CD4-positive, alpha-beta T cell treated with Interleukin-10 for 1 hour (primary cell): ENCODE results near the gene DOCK3.
"Not testable (repeated sequence)": the region's sequence is repeated elsewhere in the genome, so short reads cannot be mapped to it uniquely, and the experiment has no call there.

Experiments
- DNase-seq: peaks from one replicate; pipeline ENCODE4 v3.0.0-alpha.2; 2020

The DOCK3 gene

GRCh38 chr3:50688602-50689001 lies 13.9 kb downstream of the DOCK3 start:
- DNase-seq: not testable (repeated sequence)

DNA sequence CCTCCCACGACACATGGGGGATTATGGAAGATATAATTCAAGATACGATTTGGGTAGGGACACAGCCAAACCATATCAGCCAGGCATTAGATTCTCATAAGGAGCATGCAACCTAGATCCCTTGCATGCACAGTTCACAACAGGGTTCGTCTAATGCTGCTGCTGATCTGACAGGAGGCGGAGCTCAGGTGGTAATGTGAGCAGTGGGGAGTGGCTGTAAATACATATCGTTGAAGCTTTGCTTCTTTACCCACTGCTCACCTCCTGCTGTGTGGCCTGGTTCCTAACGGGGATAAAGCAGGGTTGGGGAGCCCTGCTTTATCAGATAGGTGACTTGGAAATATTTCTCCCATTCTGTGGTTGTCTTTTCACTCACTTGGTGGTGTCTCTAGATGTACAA lies 14.8 kb downstream of the DOCK3 start:
- no peak for DNase-seq

DNA sequence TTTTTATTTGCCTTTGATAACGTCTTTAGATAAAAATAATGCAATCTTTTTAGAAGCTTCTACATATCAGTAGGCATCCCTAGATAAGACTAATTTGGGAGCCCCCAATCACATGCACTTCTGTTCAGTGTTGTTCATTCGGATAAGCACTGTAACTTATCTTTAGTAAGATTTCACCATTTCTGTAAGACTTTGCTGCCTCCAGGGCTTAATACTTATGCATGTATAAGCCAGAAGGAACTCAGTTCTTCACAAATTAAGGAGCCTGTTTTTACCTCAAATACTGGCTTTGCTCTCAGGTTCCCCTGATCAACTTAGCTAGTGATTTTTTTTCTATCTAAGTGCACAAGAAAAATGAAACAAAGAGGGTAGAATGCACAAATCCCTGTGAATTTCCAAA lies 20.3 kb downstream of the DOCK3 start:
- no peak for DNase-seq

DNA sequence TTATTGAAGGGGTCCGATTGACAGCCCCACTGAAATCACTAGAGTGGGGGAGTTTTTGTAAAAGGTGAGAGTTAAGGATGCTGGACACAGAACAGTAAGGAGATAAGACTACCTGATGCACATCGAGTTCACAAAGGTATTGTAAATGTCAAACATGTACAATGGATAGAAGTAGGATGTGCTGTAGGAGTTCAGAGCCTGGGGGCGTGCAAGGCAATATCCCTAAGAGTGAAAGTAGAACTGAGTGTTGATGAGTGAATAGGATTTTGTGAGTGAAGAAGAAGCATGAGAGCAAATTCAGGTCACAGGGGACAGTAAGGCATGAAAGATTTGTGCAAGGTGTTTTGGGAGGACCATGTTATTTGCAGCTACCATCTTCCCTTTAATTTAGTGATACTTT lies 21.5 kb downstream of the DOCK3 start:
- DNase-seq: no peak

- no peak for DNase-seq
Observed at GRCh38 chr3:50698269-50698668, 23.5 kb downstream of the DOCK3 start.

DNA sequence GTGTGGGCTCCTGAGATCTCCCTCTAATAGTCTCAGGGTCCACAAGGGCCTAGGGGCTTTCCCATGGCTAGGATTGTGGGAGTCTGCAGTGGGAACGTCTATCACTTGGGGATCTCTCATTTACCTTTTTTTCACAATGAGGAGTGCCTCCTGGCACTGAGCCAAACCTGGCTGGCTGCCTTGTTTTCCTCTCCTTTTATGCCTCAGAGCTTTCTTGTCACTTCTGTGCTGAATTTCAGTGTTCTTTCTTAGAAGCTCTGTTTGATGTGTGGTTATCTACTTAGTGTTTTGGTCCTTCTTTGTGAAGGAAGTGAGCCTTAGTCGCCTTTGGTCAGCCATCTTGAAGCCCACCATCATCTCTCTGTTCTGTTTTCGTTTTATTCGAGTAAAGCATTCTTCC lies 33.9 kb downstream of the DOCK3 start:
- no peak for DNase-seq

DNA sequence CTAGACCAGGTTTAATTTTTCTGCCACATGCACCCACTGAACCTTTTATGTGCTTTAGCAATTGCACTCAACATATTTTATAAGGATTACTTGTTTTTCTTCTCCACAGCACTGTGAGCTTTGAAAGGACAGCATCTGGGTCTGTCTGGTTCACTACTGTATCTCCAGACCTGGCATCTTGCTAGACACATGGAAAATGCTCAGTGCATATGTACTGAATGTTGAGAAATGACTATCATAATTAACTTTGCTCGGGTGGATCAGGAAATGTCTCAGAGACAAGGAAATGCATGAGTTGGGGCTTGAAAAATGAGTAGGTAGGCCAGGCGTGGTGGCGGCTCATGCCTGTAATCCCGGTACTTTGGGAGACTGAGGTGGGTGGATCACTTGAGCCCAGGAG lies 40.2 kb downstream of the DOCK3 start:
- no peak for DNase-seq

GRCh38 chr3:50724831-50725230 lies 50.1 kb downstream of the DOCK3 start:
- DNase-seq: no peak

DNA sequence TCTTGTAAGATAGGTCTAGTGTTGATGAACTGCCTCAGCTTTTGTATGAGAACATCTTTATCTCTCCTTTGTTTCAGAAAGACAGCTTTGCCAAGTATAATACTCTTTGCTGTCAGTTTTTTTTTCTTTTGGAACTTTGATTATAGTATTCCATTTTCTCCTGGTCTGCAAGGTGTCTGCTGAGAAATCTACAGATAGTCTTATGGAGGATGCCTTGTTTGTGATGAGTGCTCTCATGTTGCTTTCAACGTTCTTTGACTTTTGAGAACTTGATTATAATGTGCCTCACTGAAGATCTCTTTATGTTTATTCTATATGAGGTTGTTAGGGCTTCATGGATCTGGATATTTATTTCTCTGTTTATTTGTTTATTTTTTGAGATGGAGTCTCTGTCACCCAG lies 60.3 kb downstream of the DOCK3 start:
- DNase-seq: no peak

DNA sequence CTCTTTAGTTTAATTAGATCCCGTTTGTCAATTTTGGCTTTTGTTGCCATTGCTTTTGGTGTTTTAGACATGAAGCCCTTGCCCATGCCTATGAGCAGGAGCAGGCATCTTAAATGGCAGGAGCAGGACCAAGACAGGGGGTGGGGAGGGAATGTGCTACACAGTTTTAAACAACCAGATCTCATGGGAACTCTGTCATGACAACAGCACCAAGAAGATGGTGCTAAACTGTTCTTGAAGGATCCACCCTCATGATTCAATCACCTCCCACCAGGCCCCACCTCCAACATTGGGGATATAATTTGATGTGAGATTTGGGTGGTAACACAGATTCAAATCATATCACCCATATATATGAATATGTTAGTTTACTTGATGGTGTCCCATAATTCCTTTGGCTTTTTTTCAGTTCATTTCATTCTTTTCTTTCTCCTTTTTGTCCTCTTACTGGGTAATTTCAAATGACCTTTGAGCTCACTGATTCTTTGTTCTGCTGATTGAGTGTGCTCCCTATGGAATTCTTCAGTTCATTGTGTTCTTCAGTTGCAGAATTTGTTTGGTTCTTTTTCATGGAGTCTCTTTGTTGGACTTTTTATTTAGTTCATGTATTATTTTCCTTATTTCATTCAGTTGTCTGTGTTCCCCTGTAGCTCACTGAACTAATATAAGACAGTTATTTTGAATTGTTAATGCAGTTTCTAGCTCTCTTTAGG lies 62.6 kb downstream of the DOCK3 start:
- no peak for DNase-seq

- DNase-seq: no peak
Observed at GRCh38 chr3:50737906-50738598, 63.3 kb downstream of the DOCK3 start.

DNA sequence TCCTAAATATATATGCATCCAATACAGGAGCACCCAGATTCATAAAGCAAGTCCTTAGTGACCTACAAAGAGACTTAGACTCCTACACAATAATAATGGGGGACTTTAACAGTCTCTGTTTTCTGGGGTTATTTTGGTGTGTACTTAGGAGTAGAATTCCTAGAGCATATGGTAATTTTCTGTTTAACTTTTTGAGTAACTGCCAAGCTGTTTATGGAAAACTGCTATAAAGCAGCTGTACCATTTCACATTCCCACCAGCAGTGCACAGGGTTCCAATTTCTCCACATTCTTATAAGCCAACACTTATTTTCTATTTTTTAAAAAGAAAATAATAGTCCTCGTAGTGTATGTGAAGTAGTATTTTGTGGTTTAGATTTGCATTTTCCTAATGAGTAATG lies 68.9 kb downstream of the DOCK3 start:
- DNase-seq: no peak

GRCh38 chr3:50749822-50750221 lies 75.1 kb downstream of the DOCK3 start:
- DNase-seq: no peak

GRCh38 chr3:50759015-50759414 lies 84.3 kb downstream of the DOCK3 start:
- DNase-seq: no peak

GRCh38 chr3:50777680-50778079 lies 103.0 kb downstream of the DOCK3 start:
- DNase-seq: no peak

DNA sequence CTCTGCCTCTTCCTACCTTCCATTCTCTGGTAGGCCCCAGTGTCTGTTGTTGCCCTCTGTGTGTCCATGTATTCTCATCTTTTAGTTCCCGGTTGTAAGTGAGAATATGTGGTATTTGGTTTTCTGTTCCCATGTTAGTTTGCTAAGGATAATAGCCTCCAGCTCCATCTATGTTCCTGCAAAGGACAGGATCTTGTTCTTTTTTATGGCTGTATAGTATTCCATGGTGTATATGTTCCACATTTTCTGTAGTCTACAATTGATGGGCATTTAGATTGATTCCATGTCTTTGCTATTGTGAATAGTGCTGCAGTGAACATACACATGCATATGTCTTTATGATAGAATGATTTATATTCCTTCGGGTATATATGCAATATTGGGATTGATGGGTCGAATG lies 107.0 kb downstream of the DOCK3 start:
- DNase-seq: not testable (repeated sequence)

DNA sequence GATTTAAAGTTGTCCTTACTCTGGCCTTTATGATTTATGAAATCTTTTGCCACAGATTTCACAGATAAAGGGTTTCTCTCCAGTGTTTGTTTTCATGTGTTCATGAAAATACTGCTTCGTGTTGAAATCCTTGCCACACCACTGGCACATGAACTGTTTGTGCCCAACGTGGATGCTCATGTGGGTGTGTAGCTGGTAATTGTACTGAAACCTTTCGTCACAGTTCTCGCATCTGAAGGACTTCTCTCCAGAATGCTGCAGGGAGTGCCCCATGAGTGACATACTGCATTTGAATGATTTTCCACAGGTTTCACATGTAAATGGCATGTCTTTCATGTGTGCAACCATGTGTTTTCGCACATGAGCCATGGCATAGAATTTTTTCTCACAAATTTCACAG lies 111.9 kb downstream of the DOCK3 start:
- DNase-seq: no peak

GRCh38 chr3:50790894-50791293 lies 116.2 kb downstream of the DOCK3 start:
- not testable (repeated sequence) for DNase-seq

- DNase-seq: no peak
Observed at GRCh38 chr3:50792568-50792967, 117.8 kb downstream of the DOCK3 start.

DNA sequence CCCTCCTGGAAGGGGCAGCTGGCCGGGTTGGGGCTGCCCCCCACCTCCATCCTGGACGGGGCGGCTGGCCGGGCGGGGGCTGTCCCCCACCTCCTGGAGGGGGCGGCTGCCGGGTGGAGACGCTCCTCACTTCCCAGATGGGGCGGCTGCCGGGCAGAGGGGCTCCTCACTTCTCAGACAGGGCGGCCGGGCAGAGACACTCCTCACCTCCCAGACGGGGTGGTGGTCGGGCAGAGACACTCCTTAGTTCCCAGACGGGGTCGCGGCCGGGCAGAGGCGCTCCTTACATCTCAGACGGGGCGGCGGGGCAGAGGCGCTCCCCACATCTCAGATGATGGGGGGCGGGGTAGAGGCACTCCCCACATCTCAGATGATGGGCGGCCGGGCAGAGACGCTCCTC lies 129.1 kb downstream of the DOCK3 start:
- DNase-seq: not testable (repeated sequence)

- DNase-seq: not testable (repeated sequence)
Observed at GRCh38 chr3:50804376-50804775, 129.6 kb downstream of the DOCK3 start.

DNA sequence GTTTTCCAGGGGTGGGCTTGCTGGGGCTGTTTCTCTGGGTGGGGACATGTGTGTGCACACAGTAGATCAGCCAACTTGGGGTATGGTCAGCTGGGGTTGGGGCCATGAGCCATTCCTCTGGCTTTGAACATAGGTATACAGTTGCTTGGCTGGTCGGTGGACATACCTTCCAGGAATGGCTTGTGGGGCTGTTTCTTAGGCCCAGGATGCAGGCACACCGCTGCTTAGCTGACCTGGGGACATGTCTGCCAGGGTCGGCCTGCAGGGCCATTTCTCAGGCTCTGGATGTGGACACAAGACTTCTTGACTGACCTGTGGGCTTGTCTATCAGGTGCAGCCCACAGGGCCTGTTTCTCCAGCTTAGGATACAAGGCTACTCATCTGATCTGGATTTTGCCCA lies 130.6 kb downstream of the DOCK3 start:
- DNase-seq: no peak

DNA sequence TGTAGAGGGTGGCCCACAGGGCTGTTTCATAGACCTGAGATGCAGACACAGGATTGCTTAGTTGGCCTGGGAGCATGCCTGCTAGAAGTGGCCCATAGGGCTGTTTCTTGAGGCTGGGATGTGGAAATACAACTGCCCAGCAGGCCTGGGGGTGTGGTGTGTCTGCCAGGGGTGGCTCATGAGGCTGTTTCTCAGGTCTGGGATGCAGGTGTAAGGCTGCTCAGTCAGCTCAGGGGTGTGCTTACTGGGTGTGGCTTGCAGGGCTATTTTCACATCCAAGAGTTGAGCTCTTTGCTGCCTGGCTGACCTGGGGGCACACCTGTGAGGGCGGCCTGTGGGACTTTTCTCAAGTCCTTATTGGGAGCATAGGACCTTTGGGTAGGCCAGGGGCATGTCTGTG lies 131.3 kb downstream of the DOCK3 start:
- DNase-seq: no peak

DNA sequence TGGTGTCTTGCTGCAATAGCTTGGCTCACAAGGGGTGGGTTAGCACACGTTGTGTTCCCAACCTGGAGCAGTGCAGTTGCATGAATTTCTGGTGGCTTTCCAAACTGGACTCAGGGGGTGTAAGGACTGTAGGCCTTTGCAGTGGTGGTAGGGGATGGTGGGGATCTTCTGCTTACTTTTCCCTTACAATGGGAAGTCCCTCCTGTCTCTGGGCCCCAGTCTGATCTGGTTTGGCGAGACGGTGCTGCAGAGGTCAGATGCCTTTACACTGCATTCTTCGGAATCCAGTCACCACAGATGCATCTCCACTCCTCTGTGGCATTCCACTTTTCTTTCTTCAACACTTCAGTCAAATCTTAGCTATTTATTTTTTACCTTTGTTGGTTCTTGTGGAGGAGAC lies 132.1 kb downstream of the DOCK3 start:
- DNase-seq: no peak

DNA sequence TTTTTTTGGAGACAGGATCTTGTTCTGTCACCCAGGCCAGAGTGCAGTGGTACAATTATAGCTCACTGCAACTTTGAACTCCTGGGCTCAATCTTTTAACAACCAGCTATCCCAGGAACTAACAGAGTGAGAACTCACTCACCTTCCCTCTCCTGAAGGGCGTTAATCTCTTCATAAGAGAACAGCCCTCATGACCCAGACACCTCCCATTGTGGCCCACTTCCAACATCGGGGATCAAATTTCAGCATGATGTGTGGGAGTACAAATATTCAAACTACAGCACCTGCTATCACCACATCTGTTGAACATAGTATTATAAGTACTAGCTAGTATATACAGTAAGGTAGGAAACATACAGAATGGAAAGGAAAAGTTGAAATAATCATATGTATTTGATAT lies 132.5 kb downstream of the DOCK3 start:
- no peak for DNase-seq
